Renal cortical epithelial cell (primary cell): ENCODE measurements around the gene NUDT6. TPM values are rescaled to one million over a fixed set of nuclear protein-coding genes. Genes with fewer than 3 reads are reported as not detected.

ENCODE experiments used
- DNase-seq: peaks from one replicate; pipeline ENCODE4 v3.0.0-alpha.2; 2011; ENCODE audit warnings: low read depth
- total RNA-seq: library from RNA; depleted of rRNA; stranded (reverse); fragments of >200 nt; gene quantifications from 2 replicates; pipeline ENCODE4 v1.2.3, GENCODE V29; 2014

The NUDT6 gene
- total RNA-seq, 1 donor from 2014 or later = 10.0 TPM

GRCh38 chr4:122914292-122914904 is 8.0 kb downstream of the NUDT6 start:
- peak; percentile 64 for DNase-seq

- no peak for DNase-seq
Measured at GRCh38 chr4:122912810-122913575, 9.4 kb downstream of the NUDT6 start.

- DNase-seq = no peak
Measured at GRCh38 chr4:122911588-122911987, 10.8 kb downstream of the NUDT6 start.

GRCh38 chr4:122909683-122910082 is 12.7 kb downstream of the NUDT6 start:
- DNase-seq = no peak

GRCh38 chr4:122908223-122908622 is 14.2 kb downstream of the NUDT6 start:
- DNase-seq = no peak

GRCh38 chr4:122906859-122907305 is 15.5 kb downstream of the NUDT6 start:
- DNase-seq = no peak

GRCh38 chr4:122903766-122904288 is 18.6 kb downstream of the NUDT6 start:
- no peak for DNase-seq

- DNase-seq = no peak
Measured at GRCh38 chr4:122901247-122902010, 21.0 kb downstream of the NUDT6 start.

GRCh38 chr4:122900314-122900713 is 22.1 kb downstream of the NUDT6 start:
- no peak for DNase-seq

- DNase-seq = no peak
Measured at GRCh38 chr4:122899682-122900081, 22.7 kb downstream of the NUDT6 start.

GRCh38 chr4:122898370-122899150 is 23.8 kb downstream of the NUDT6 start:
- peak; percentile 95 for DNase-seq

GRCh38 chr4:122896270-122896669 is 26.1 kb downstream of the NUDT6 start:
- no peak for DNase-seq

GRCh38 chr4:122895336-122895995 is 26.9 kb downstream of the NUDT6 start:
- DNase-seq = peak; percentile 13

- peak; percentile 78 for DNase-seq
Measured at GRCh38 chr4:122894827-122895226, 27.6 kb downstream of the NUDT6 start.

GRCh38 chr4:122890147-122890795 is 32.1 kb downstream of the NUDT6 start:
- no peak for DNase-seq

GRCh38 chr4:122889726-122890125 is 32.7 kb downstream of the NUDT6 start:
- DNase-seq = peak; percentile 41

- no peak for DNase-seq
Measured at GRCh38 chr4:122884499-122884898, 37.9 kb downstream of the NUDT6 start.

- DNase-seq = no peak
Measured at GRCh38 chr4:122882857-122883735, 39.3 kb downstream of the NUDT6 start.

GRCh38 chr4:122879001-122879400 is 43.4 kb downstream of the NUDT6 start:
- peak; percentile 30 for DNase-seq
